ENCODE results near the gene AOPEP.

AOPEP gene

GRCh38 chr9:94984891-94985476, 258.5 kb downstream of the AOPEP start:
- no peak for TF ChIP-seq CTCF (IDR thresholded peaks at IDR 0.05; ENCODE audit: low read depth, low read length)

GRCh38 chr9:94985649-94986048, 259.1 kb downstream of the AOPEP start:
- TF ChIP-seq CTCF (IDR thresholded peaks at IDR 0.05; ENCODE audit: low read depth, low read length): no peak
- no peak overlapping the region for H3K4me3 ChIP-seq (ENCODE audit: low read depth, low read length)

More at GRCh38 chr9:94984891-94985476, 258.5 kb downstream of the AOPEP start:
- H3K4me3 ChIP-seq (ENCODE audit: low read depth, low read length): no peak overlapping the region

- TF ChIP-seq CTCF (IDR thresholded peaks at IDR 0.05; ENCODE audit: low read depth, low read length): no peak
- H3K4me3 ChIP-seq (ENCODE audit: low read depth, low read length): no peak overlapping the region
Measured at GRCh38 chr9:94987731-94988130, 261.2 kb downstream of the AOPEP start.

- TF ChIP-seq CTCF (IDR thresholded peaks at IDR 0.05; ENCODE audit: low read depth, low read length): no peak
- no peak overlapping the region for H3K4me3 ChIP-seq (ENCODE audit: low read depth, low read length)
Measured at GRCh38 chr9:94990897-94991561, 264.5 kb downstream of the AOPEP start.

GRCh38 chr9:94991961-94992907, 265.7 kb downstream of the AOPEP start:
- H3K4me3 ChIP-seq (ENCODE audit: low read depth, low read length): no peak overlapping the region
- no peak for TF ChIP-seq CTCF (IDR thresholded peaks at IDR 0.05; ENCODE audit: low read depth, low read length)

- no peak for TF ChIP-seq CTCF (IDR thresholded peaks at IDR 0.05; ENCODE audit: low read depth, low read length)
- H3K4me3 ChIP-seq (ENCODE audit: low read depth, low read length): no peak overlapping the region
Measured at GRCh38 chr9:94993160-94993820, 266.8 kb downstream of the AOPEP start.

All from WI38 (cell line).